GM13977 (cell line): ENCODE results near the gene ALG10.

ENCODE experiments used
- DNase-seq: peaks from one replicate; pipeline ENCODE4 v3.0.0; 2012; ENCODE audit warnings: low spot score
- in situ Hi-C: fragments of 300-500 bp; cut with MboI; formaldehyde crosslinking; loops from one replicate; pipeline ENCODE4 v1.12.0; 2022; ENCODE audit warnings: low sequenced_read_pairs, low pct_unique_long_range_greater_than_20kb, mixed read lengths, inconsistent platforms; ENCODE audit not compliant: unreplicated experiment
- TF ChIP-seq, protein P1 (sequence below): IDR thresholded peaks from 2 replicates; pipeline ENCODE4 v1.5.1; 2012; ENCODE audit warnings: mild to moderate bottlenecking, control low read depth; ENCODE audit not compliant: insufficient read depth; ENCODE audit errors: extremely low read depth, missing control alignments

ALG10 gene

DNA sequence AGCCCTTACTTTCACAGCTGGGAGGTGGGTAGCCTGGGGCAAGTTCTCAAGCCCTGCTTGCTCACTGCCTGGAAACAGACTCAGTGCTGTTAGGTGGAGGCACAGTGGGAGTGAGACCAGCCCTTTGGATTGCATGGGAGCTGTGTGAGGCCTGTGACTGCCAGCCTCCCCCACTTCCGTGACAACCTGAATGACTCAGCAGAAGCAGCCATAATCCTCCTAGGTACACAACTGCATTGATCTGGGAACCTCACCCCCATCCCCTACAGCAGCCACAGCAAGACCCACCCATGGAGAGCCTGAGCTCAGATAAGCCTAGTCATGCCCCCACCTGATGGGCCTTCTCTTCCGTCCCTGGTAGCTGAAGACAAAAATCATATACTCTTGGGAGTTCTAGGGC lies 26.4 kb downstream of the ALG10 start:
- DNase-seq, result no peak
- in situ Hi-C loops, result loop anchor here (10.0 kb wide), 1 partner anchor 166 kb away; no protein-coding TSS in a partner anchor
- TF ChIP-seq, protein P1, sequence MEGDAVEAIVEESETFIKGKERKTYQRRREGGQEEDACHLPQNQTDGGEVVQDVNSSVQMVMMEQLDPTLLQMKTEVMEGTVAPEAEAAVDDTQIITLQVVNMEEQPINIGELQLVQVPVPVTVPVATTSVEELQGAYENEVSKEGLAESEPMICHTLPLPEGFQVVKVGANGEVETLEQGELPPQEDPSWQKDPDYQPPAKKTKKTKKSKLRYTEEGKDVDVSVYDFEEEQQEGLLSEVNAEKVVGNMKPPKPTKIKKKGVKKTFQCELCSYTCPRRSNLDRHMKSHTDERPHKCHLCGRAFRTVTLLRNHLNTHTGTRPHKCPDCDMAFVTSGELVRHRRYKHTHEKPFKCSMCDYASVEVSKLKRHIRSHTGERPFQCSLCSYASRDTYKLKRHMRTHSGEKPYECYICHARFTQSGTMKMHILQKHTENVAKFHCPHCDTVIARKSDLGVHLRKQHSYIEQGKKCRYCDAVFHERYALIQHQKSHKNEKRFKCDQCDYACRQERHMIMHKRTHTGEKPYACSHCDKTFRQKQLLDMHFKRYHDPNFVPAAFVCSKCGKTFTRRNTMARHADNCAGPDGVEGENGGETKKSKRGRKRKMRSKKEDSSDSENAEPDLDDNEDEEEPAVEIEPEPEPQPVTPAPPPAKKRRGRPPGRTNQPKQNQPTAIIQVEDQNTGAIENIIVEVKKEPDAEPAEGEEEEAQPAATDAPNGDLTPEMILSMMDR, result no peak

GRCh38 chr12:34051486-34051885 lies 29.2 kb downstream of the ALG10 start:
- no peak for DNase-seq
- TF ChIP-seq, protein P1, result no peak
- in situ Hi-C loops, result no loop called here

DNA sequence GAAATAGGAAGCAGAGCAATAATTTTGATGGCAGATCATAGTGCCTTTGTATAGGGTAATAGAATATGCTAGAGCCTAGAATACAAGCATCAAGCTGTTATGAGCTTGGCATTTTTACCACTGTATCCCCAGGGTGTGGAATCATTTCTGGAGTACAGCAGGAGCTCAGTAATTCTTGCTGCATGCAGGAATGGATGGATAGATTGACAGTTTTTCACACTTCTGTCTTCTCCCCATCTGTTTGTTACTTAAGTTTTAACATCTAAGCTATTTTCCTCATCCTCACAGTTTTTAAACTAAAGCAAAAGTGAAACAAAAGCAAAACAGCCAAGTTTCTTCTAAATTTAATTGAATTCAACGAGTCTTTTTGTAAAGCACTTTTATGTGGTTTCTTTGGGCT lies 32.6 kb downstream of the ALG10 start:
- TF ChIP-seq, protein P1, result no peak
- in situ Hi-C loops, result no loop called here
- no peak for DNase-seq
